ENCODE data around the gene GLYATL3.

Gene GLYATL3

DNA sequence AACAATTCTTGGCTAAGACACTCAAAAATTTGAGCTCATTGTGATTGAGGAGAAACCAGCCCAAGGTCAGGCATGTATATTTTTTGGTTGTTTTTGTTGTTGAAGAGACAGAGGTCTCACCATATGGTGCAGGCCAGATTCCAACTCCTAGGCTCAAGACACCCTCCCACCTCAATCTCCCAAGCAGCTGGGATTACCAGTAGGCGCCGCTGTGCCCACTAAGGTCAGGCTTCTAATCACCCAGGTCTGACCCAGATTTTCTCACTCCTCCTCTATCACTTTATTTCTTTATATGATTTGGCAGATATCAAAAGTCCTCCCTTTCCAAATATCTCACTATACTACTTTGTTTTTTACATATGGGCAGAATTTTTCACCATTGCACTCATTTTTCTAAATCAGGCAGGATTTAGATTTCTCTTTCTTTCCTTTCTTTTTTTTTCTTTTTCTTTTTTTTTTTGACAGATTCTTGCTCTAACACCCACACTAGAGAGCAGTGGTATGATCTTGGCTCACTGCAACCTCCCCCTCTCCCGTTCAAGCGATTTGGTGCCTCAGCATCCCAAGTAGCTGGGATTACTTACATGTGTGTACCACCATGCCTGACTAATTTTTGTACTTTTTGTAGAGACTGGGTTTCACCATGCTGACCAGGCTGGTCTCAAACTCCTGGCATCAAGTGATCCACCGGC is 49.0 kb downstream of the GLYATL3 start:
- DNase-seq (ENCODE audit: low read depth), result no peak

DNA sequence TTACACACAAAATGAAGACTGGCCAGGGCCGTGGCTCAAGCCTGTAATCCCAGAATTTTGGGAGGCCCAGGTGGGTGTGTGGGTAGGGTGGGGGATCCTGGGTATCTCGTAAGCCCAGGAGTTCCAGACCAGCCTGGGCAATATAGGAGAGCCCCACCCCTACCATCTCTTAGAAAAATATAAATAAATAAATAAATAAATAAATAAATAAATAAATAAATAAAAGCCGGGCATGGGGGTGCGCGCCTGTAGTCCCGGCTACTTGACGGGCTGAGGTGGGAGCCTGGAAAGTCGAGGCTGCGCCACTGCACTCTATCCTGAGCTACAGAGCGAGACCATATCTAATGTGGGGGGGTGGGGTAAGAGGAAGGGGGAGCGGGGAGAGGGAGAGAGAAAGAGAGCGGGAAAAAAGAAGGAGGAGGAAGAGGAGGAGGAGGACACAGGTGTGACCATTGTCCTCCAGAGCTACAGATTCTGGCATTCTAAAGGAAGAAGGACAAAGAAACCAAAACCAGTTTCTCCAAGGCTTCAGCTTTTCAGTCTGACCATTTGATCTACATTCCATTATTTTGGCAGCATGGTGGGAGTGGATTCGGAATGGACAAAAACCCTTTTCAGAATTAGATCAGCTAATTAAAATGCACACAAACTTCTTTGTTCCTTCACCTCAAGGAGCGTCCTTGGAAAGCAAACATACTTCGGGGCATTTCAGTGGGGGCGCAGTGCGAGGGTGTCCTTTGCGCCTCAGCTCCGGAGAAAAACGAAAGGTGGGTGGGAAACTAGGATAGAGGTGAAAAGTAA is 50.2 kb downstream of the GLYATL3 start:
- DNase-seq (ENCODE audit: low read depth), result no peak

DNA sequence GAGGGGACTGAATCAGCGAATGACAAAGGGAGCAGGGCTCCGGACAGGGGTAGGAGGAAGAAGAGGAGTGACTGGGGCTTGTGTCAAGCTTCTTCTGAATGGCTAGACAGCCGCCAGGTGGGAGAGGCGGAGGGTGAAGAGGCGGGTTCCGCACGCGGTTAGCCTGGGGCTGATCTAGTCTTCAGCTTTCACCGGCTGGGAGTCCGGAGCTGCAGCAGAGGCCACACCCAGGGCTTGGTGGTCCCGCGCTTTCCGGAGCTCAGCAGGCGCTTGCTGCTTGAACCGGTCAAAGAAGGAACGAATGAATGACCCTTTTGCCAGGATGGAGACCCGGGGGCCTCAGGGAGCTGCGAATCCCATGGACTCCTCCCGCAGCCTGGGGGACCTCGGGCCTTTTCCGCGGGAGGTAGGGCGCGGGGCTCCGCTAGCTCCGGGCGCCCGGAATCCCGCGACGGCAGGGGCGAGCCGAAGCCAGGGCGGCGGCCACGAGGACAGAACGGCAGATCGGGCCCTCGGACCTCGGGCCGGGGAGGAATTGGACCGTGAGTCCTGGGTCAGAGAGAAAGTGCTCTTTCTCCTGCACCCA is 50.9 kb downstream of the GLYATL3 start, which contains the start of gene C6orf141:
Gene C6orf141 (plus strand): TSS at position 177 of the 586 bp plus-strand sequence. CDS start 125 bp downstream, at position 302.
- no peak for DNase-seq (ENCODE audit: low read depth)

DNA sequence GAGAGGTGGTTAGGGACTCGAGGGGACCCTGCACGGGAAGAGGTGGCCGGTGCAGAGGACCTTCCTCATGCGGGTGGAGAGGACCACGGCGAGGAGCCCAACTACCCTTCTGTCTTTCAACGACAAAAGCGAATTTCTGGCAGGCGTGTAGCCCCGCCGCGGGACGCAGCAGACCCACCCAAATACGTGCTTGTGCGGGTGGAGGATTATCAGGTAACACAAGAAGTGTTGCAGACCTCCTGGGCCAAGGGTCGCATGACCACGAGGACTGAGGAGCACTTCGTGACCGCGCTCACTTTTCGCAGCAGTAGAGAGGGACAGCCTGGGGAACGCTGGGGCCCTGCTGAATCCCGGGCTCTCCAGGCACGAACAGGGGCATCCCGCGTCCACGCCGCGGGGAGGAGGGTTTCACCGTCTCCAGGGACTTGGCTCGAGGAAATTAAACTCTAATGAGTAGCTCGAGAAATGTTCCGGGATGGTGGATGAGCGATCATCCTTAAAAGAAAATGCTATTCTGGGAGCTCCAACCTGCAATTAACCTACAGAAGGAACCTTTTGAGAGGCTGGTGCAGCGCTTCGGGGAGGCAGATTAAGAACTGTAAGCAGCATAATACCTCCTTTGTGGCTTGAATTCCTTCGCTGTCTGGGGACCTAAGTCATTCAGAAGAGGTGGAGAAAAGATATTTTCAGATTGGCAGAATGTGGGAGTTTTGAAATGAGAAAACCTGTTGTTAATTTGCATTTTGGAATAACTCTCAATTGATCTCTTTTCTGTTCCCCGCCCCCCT is 51.5 kb downstream of the GLYATL3 start:
- DNase-seq (ENCODE audit: low read depth), result no peak

DNA sequence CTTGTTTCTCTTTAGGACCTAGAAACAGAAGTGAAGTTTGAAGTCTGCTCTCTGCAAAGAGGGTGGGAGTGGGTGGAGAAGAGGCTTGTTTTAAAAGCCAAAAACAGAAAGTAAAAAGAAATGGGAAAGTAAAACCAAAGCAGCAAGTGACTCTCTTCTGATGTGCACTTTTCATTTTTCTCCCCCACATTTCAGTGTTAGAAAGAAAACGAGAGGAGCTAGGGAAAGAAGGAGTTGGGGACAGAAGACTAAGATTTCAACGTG is 52.1 kb downstream of the GLYATL3 start:
- no peak for DNase-seq (ENCODE audit: low read depth)

DNA sequence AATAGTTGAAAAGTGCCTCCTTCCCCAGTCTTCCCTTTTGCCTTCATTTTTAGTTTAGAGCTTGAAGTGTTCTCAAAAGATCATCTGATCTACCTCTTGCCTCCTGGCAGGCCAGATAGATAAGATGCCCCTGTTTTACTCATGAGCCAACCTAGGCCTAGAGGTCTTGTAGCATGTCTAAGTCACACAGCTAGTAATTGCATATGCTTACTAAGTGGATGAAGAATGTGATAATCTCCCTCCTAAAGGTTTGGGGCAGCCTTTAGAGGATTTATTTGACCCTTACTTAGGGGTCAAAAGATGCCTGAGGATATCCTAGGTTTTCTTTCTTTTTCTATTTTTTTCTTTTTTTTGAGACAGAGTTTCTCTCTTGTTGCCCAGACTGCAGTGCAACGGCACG is 52.9 kb downstream of the GLYATL3 start:
- no peak for DNase-seq (ENCODE audit: low read depth)

DNA sequence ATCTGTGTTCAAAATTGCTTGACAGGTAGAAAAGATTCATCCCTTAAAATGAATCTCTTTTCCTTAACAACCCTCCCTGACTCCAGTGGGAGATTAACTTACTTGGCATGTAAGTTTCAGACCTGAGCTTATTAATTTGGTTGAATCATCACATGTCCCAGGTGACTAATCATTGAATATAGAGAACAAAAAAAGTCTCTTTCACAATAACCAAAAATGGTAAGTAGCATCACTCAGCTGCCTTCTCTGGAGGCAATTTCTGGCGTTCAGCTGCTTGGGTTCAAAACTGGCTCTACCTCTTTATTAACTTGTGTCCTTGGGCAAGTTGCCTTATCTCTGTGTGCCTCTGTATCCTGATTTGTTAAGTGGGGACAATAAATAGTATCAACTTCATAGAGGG is 53.7 kb downstream of the GLYATL3 start:
- no peak for DNase-seq (ENCODE audit: low read depth)

DNA sequence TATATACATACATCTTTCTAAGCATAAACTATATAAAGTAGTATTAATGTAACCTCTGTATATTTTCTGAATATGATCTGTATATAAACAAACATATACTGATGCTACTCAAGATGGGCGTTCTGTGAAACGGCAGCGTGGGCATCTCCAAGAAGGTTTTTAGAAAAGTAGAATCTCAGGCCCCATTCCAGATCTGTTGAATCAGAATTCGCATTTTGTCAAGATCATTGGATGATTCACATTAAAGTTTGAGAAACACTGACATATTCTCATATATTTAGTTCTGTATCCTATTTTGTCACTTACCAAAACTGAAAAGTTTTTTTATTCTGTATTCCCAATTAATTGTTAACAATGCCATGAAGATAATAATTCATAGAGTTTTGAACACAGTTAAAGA is 56.2 kb downstream of the GLYATL3 start:
- no peak for DNase-seq (ENCODE audit: low read depth)

DNA sequence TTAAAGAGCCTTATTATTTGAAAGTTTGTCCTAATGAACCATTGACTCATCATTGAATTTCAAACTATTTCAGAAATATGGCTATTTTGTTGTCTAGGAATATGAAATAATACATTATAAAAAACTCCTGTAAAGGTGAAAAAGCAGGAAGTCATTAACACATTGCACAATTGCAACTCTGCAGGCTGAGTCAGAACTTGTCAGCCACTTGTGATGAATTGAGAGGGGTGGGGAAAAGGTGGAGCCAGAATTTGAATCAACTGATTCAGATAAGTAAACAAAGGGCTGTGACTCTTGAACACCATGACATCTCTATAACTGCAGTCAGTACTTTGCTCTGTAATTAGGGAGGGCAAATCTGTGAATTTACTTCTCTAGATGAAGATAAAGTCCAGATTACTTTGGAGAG is 56.7 kb downstream of the GLYATL3 start:
- DNase-seq (ENCODE audit: low read depth), result no peak

DNA sequence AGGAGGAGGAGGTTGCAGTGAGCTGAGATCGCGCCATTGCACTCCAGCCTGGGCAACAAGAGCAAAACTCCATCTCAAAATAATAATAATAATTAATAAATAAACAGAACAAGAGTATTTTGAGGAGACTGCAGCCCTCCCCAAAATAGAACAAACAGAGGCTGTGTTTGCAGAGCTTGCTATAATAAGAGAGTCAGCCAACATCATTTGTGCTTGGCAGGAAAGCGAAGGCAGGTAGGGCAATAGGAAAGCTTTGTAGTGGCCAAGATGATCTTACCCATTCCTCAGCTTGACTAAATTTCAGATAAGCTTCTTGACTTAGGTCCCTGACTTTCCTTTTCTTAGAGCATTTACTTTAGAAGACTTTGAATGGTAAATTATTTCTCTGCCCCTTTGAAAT is 57.5 kb downstream of the GLYATL3 start:
- no peak for DNase-seq (ENCODE audit: low read depth)

DNA sequence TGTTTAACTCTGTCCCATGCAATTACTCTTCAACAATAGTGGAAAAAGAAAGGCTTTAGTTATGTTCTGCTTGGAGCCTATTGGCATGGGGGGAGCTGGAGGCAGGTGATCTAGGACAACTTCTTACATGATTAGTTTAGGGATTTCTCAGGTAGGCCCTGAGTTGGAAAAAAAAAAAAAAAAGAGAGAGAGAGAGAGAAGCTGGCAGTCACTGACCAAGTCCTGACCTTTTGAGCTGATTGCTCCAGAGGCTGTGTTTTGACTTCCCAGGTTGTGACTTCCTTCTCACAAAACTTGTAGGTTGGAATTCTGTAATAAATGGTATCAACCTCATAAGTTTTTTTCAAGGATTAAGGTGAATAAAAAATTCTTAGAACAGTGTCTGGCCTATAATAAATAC is 58.5 kb downstream of the GLYATL3 start:
- no peak for DNase-seq (ENCODE audit: low read depth)

DNA sequence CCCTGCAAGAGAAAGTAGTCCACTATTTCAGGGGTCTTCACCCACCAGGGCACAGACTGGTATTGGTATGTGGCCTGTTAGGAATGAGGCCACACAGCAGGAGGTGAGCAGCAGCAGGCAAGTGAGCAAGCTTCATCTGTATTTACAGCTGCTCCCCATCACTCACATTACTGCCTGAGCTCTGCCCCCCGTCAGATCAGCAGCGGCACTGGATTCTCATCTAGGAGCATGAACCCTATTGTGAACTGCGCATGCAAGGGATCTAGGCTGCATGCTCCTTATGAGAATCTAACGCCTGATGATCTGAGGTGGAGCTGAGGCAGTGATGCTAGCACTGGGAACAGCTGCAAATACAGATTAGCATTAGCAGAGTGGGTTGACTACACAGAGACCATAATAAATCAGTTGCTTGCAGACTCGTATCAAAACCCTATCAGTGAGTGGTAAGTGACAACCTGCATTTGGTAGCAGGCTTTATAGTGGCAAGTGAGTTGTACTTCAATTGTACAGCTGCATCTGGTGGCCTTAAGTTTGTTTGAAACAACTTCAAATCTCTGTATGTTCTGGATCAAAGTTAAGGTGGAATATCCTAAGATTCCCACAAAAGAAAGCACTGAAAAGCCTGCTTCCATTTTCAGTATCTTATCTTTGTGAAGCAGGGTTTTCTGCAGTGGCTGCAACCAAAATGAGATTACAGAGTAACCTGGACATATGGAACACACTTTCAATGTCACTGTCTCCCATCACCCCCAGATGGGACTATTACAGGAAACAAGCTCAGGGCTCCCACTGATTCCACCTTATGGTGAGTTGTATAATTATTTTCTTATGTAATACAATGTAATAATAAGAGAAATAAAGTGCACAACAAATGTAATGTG is 63.5 kb downstream of the GLYATL3 start:
- DNase-seq (ENCODE audit: low read depth), result no peak

DNA sequence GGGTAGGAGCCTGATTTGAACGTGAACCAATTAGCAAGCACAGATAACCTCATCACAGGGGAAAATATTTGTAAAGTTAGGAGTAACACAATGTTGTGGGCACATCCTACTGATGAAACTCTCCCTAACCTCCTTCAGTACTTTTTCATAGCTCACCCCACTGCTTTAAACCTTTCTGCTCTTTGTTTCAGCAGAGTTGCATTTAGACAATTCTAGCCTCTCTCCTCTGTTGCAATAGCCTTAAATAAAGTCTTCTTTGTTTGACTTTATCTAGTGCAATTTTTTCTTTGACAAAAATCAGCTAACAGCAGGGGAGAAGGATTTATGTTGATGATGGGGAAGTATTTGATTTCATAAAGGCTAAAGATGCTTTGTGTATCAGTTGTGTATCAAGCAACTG is 64.8 kb downstream of the GLYATL3 start:
- DNase-seq (ENCODE audit: low read depth), result no peak

DNA sequence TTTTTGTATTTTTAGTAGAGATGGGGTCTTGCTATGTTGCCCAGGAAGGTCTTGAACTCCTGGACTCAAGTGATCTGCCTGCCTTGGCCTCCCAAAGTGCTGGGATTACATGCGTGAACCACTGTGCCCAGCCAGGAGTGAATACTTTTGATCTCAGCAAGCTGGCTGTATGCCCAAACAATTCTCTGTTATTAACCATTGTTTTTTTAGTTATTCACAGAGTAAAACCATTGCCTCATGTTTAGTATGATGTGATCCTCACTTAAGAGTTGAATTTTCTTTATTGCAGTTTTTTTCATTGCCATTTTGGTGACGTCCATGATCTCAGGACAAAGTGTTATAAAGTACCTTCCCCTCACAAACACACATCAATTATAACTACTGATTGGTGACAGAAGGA is 65.5 kb downstream of the GLYATL3 start:
- DNase-seq (ENCODE audit: low read depth), result no peak

DNA sequence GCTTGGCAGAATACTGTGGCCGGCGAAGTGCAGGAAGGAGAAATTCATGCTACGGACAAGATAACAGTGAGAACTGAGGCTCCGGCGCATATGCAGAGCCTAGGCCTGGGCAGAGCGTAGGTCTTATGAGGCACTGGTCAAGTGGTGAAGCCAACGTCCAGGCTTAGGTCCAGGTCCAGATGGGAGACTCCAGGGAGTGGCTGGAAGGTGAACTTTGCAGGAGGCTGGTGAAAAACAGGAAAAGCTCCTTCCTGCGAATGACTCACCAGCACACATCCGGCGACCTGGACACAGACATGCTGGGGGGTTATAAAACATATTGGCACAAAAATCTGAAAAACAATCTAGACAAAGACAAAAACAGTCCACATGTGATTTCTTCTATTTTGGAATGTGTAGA is 66.1 kb downstream of the GLYATL3 start:
- no peak for DNase-seq (ENCODE audit: low read depth)

DNA sequence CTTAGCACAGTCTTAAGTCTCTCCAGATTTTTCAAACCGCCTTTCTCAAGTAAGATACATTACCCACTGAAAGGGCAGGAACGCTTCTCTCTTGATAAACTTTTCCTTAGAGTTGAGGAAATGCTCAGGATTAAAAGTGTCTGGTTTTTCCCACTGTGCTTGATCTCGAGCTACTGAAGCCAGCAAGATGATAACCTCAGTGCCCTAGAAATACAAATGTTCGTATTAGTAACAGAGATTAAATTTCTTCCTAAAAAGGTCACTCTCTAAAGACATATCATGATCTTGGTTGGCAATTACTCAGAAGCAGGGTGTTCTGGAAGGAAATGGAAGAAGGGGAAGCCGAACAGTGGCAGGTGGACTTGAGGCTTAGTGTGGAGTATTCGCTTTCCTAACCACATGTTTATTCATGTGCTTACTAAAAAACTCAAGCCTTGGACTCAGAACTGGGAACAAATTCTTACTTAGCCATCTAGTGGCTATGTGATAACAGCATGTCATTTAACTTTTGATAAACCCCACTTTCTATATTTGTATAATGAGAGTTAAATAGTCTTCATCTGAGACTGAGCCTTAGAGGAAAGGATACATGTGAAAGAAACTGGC is 70.9 kb downstream of the GLYATL3 start:
- no peak for DNase-seq (ENCODE audit: low read depth)

DNA sequence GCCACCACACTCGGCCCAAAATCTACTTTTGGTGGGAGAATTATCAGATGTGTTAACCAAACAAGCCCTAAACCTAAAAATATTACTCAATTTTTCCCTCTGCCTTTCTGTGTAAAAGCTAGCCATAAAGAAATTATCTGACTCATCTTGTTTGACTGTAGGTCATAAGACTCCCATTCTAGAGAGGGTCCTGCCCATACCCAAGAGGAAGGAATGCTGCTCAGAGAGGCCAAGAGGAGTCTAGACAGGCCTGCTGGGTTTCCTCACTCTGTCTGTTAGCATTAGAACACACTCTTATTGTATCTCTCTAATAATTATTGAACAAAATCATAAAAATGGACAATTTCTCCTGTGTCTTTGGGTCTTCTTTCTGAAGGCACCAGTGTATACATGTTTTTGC is 76.9 kb downstream of the GLYATL3 start:
- no peak for DNase-seq (ENCODE audit: low read depth)

Measured in activated T-cell treated with anti-CD3 and anti-CD28 coated beads for 1 hour (primary cell).